ENCODE data around the gene IL2RA.
"Not testable (repeated sequence)": the region's sequence is repeated elsewhere in the genome, so short reads cannot be mapped to it uniquely, and the experiment has no call there.

IL2RA gene

GRCh38 chr10:5968681-5969453, 93.3 kb downstream of the IL2RA start:
- DNase-seq (ENCODE audit: low read depth, low spot score), result no peak

GRCh38 chr10:5968037-5968680, 94.0 kb downstream of the IL2RA start:
- no peak for DNase-seq (ENCODE audit: low read depth, low spot score)
- TF ChIP-seq EZH2 (IDR thresholded peaks at IDR 0.05) (no peak), POLR2AphosphoS5 (IDR thresholded peaks at IDR 0.05; ENCODE audit: borderline replicate concordance, low read depth, low read length) (no peak), FOXP2 (optimal IDR thresholded peaks at IDR 0.05; ENCODE audit: control extremely low read depth, extremely low read length, insufficient read depth) (no peak)
- Histone ChIP-seq H3K4me3 (no peak overlapping the region), H3K9ac (ENCODE audit: insufficient read length) (no peak overlapping the region), H3K27ac (no peak overlapping the region), H3K36me3 (ENCODE audit: insufficient read depth, low read length) (no peaks in the 10 kb centered on the region), H3K9me3 (ENCODE audit: low read depth, low read length) (no peaks in the 10 kb centered on the region)

More at GRCh38 chr10:5968681-5969453, 93.3 kb downstream of the IL2RA start:
- Histone ChIP-seq H3K27ac (no peak overlapping the region), H3K36me3 (ENCODE audit: insufficient read depth, low read length) (no peaks in the 10 kb centered on the region), H3K9me3 (ENCODE audit: low read depth, low read length) (no peaks in the 10 kb centered on the region), H3K9ac (ENCODE audit: insufficient read length) (no peak overlapping the region), H3K4me3 (no peak overlapping the region)
- no peak for TF ChIP-seq EZH2 (IDR thresholded peaks at IDR 0.05)
- no peak for TF ChIP-seq POLR2AphosphoS5 (IDR thresholded peaks at IDR 0.05; ENCODE audit: borderline replicate concordance, low read depth, low read length)
- TF ChIP-seq FOXP2 (optimal IDR thresholded peaks at IDR 0.05; ENCODE audit: control extremely low read depth, extremely low read length, insufficient read depth), result no peak

- Histone ChIP-seq H3K36me3 (ENCODE audit: insufficient read depth, low read length) (no peaks in the 10 kb centered on the region), H3K9ac (ENCODE audit: insufficient read length) (no peak overlapping the region), H3K4me3 (no peak overlapping the region), H3K9me3 (ENCODE audit: low read depth, low read length) (no peaks in the 10 kb centered on the region), H3K27ac (no peak overlapping the region)
- DNase-seq (ENCODE audit: low read depth, low spot score), result no peak
- no peak for TF ChIP-seq FOXP2 (optimal IDR thresholded peaks at IDR 0.05; ENCODE audit: control extremely low read depth, extremely low read length, insufficient read depth)
- TF ChIP-seq EZH2 (IDR thresholded peaks at IDR 0.05), result no peak
- TF ChIP-seq POLR2AphosphoS5 (IDR thresholded peaks at IDR 0.05; ENCODE audit: borderline replicate concordance, low read depth, low read length), result no peak
Measured at GRCh38 chr10:5965266-5965665, 96.9 kb downstream of the IL2RA start.

- TF ChIP-seq FOXP2 (optimal IDR thresholded peaks at IDR 0.05; ENCODE audit: control extremely low read depth, extremely low read length, insufficient read depth), result no peak
- no peak for TF ChIP-seq POLR2AphosphoS5 (IDR thresholded peaks at IDR 0.05; ENCODE audit: borderline replicate concordance, low read depth, low read length)
- TF ChIP-seq EZH2 (IDR thresholded peaks at IDR 0.05), result no peak
- no peaks in the 10 kb centered on the region for H3K9me3 ChIP-seq (ENCODE audit: low read depth, low read length)
- no peak overlapping the region for H3K27ac ChIP-seq
- DNase-seq (ENCODE audit: low read depth, low spot score), result no peak
- H3K9ac ChIP-seq (ENCODE audit: insufficient read length), result no peak overlapping the region
- no peak overlapping the region for H3K4me3 ChIP-seq
- H3K36me3 ChIP-seq (ENCODE audit: insufficient read depth, low read length), result no peaks in the 10 kb centered on the region
Measured at GRCh38 chr10:5964736-5965135, 97.4 kb downstream of the IL2RA start.

GRCh38 chr10:5963591-5963990, 98.6 kb downstream of the IL2RA start:
- H3K27ac ChIP-seq, result no peak overlapping the region
- no peaks in the 10 kb centered on the region for H3K9me3 ChIP-seq (ENCODE audit: low read depth, low read length)
- no peaks in the 10 kb centered on the region for H3K36me3 ChIP-seq (ENCODE audit: insufficient read depth, low read length)
- no peak for DNase-seq (ENCODE audit: low read depth, low spot score)
- H3K4me3 ChIP-seq, result no peak overlapping the region
- H3K9ac ChIP-seq (ENCODE audit: insufficient read length), result no peak overlapping the region
- TF ChIP-seq EZH2 (IDR thresholded peaks at IDR 0.05), result no peak
- TF ChIP-seq FOXP2 (optimal IDR thresholded peaks at IDR 0.05; ENCODE audit: control extremely low read depth, extremely low read length, insufficient read depth), result no peak
- no peak for TF ChIP-seq POLR2AphosphoS5 (IDR thresholded peaks at IDR 0.05; ENCODE audit: borderline replicate concordance, low read depth, low read length)

GRCh38 chr10:5963071-5963470, 99.1 kb downstream of the IL2RA start:
- Histone ChIP-seq H3K9me3 (ENCODE audit: low read depth, low read length) (no peaks in the 10 kb centered on the region), H3K9ac (ENCODE audit: insufficient read length) (no peak overlapping the region), H3K4me3 (no peak overlapping the region), H3K27ac (no peak overlapping the region), H3K36me3 (ENCODE audit: insufficient read depth, low read length) (no peaks in the 10 kb centered on the region)
- TF ChIP-seq FOXP2 (optimal IDR thresholded peaks at IDR 0.05; ENCODE audit: control extremely low read depth, extremely low read length, insufficient read depth) (no peak), POLR2AphosphoS5 (IDR thresholded peaks at IDR 0.05; ENCODE audit: borderline replicate concordance, low read depth, low read length) (no peak), EZH2 (IDR thresholded peaks at IDR 0.05) (no peak)
- DNase-seq (ENCODE audit: low read depth, low spot score), result no peak

GRCh38 chr10:5962358-5962940, 99.7 kb downstream of the IL2RA start:
- not testable (repeated sequence) for H3K9me3 ChIP-seq (ENCODE audit: low read depth, low read length); H3K27ac ChIP-seq; H3K4me3 ChIP-seq; H3K36me3 ChIP-seq (ENCODE audit: insufficient read depth, low read length); DNase-seq (ENCODE audit: low read depth, low spot score); H3K9ac ChIP-seq (ENCODE audit: insufficient read length)

- no peak overlapping the region for H3K27ac ChIP-seq
- no peaks in the 10 kb centered on the region for H3K36me3 ChIP-seq (ENCODE audit: insufficient read depth, low read length)
- TF ChIP-seq EZH2 (IDR thresholded peaks at IDR 0.05) (no peak), FOXP2 (optimal IDR thresholded peaks at IDR 0.05; ENCODE audit: control extremely low read depth, extremely low read length, insufficient read depth) (no peak), POLR2AphosphoS5 (IDR thresholded peaks at IDR 0.05; ENCODE audit: borderline replicate concordance, low read depth, low read length) (no peak)
- H3K9ac ChIP-seq (ENCODE audit: insufficient read length), result no peak overlapping the region
- no peaks in the 10 kb centered on the region for H3K9me3 ChIP-seq (ENCODE audit: low read depth, low read length)
- H3K4me3 ChIP-seq, result no peak overlapping the region
- no peak for DNase-seq (ENCODE audit: low read depth, low spot score)
Measured at GRCh38 chr10:5961405-5962100, 100.6 kb downstream of the IL2RA start.

- H3K27ac ChIP-seq; H3K9ac ChIP-seq (ENCODE audit: insufficient read length); H3K4me3 ChIP-seq; H3K9me3 ChIP-seq (ENCODE audit: low read depth, low read length); H3K36me3 ChIP-seq (ENCODE audit: insufficient read depth, low read length); DNase-seq (ENCODE audit: low read depth, low spot score): not testable (repeated sequence)
Measured at GRCh38 chr10:5960973-5961275, 101.2 kb downstream of the IL2RA start.
